Trophoblast cell (in vitro differentiated cells and primary cell): ENCODE measurements around the gene POU5F1.

ENCODE experiments used
- DNase-seq, 2 donors: peaks; one replicate each; pipeline ENCODE4 v3.0.0-alpha.2; 2016
- H2AFZ ChIP-seq: 2 replicates; pipeline ENCODE4 v1.6.1; 2013; ENCODE audit warnings: low read length, moderate library complexity, mild to moderate bottlenecking; ENCODE audit not compliant: insufficient read depth, poor library complexity
- H2AK5ac ChIP-seq: 2 replicates; pipeline ENCODE4 v1.6.1; 2013; ENCODE audit warnings: mild to moderate bottlenecking, low read length
- H2BK120ac ChIP-seq: 2 replicates; pipeline ENCODE4 v1.6.1; 2013; ENCODE audit warnings: low read length, mild to moderate bottlenecking, moderate library complexity; ENCODE audit not compliant: insufficient read depth, poor library complexity
- H2BK12ac ChIP-seq: 2 replicates; pipeline ENCODE4 v1.6.1; 2013; ENCODE audit warnings: mild to moderate bottlenecking, low read length, moderate library complexity
- H2BK5ac ChIP-seq: 2 replicates; pipeline ENCODE4 v1.6.1; 2013; ENCODE audit warnings: low read length, low read depth, moderate library complexity, mild to moderate bottlenecking; ENCODE audit not compliant: poor library complexity
- H3K14ac ChIP-seq: 2 replicates; pipeline ENCODE4 v1.6.1; 2013; ENCODE audit warnings: mild to moderate bottlenecking, low read length
- H3K18ac ChIP-seq: 2 replicates; pipeline ENCODE4 v1.6.1; 2013; ENCODE audit warnings: mild to moderate bottlenecking, low read length
- H3K23ac ChIP-seq: 2 replicates; pipeline ENCODE4 v1.6.1; 2013; ENCODE audit warnings: low read length
- H3K27ac ChIP-seq: 2 replicates; pipeline ENCODE4 v1.5.1; 2013; ENCODE audit warnings: low read depth, mild to moderate bottlenecking, inconsistent platforms, low read length, moderate library complexity
- H3K27me3 ChIP-seq: 2 replicates; pipeline ENCODE4 v1.6.1; 2013; ENCODE audit warnings: inconsistent platforms, mild to moderate bottlenecking, low read length, moderate library complexity; ENCODE audit not compliant: insufficient read depth
- H3K36me3 ChIP-seq, 2 experiments: 1 replicate in 1 of 2; 2 replicates in 1 of 2; pipeline ENCODE4 v1.6.1; 2013; ENCODE audit warnings: low read length in 2 of 2, mild to moderate bottlenecking in 2 of 2, moderate library complexity in 1 of 2; ENCODE audit not compliant: insufficient read depth in 2 of 2, control insufficient read depth in 1 of 2
- H3K4ac ChIP-seq: 2 replicates; pipeline ENCODE4 v1.6.1; 2013; ENCODE audit warnings: low read depth, mild to moderate bottlenecking, low read length, moderate library complexity
- H3K4me1 ChIP-seq, 2 experiments: 1 replicate in 1 of 2; 2 replicates in 1 of 2; pipeline ENCODE4 v1.6.1; 2013; ENCODE audit warnings: low read length in 2 of 2, mild to moderate bottlenecking in 2 of 2, moderate library complexity in 1 of 2; ENCODE audit not compliant: insufficient read depth in 2 of 2, control insufficient read depth in 1 of 2
- H3K4me2 ChIP-seq: 2 replicates; pipeline ENCODE4 v1.6.1; 2013; ENCODE audit warnings: inconsistent platforms, mild to moderate bottlenecking, low read length, moderate library complexity
- H3K4me3 ChIP-seq: 2 replicates; pipeline ENCODE4 v1.5.1; 2013; ENCODE audit warnings: mild to moderate bottlenecking, low read depth, low read length, inconsistent platforms
- H3K79me1 ChIP-seq: one replicate; pipeline ENCODE4 v1.6.1; 2013; ENCODE audit warnings: low read length
- H3K79me2 ChIP-seq: 2 replicates; pipeline ENCODE4 v1.6.1; 2013; ENCODE audit warnings: low read length, mild to moderate bottlenecking; ENCODE audit not compliant: control insufficient read depth, insufficient read depth, poor library complexity
- H3K9ac ChIP-seq: 2 replicates; pipeline ENCODE4 v1.6.1; 2013; ENCODE audit warnings: mild to moderate bottlenecking, low read length
- H3K9me3 ChIP-seq: 2 replicates; pipeline ENCODE4 v1.6.1; 2013; ENCODE audit warnings: low read depth, mild to moderate bottlenecking, control low read depth, inconsistent platforms, low read length; ENCODE audit not compliant: insufficient read depth
- H4K12ac ChIP-seq: 2 replicates; pipeline ENCODE4 v1.6.1; 2013; ENCODE audit warnings: low read depth, mild to moderate bottlenecking, low read length, moderate library complexity
- H4K8ac ChIP-seq: 2 replicates; pipeline ENCODE4 v1.6.1; 2013; ENCODE audit warnings: low read depth, mild to moderate bottlenecking, low read length, moderate library complexity
- H4K91ac ChIP-seq: one replicate; pipeline ENCODE4 v1.6.1; 2013; ENCODE audit warnings: low read depth, mild to moderate bottlenecking, low read length, moderate library complexity
- WGBS: extraction: QIAGEN DNeasy Blood & Tissue Kit; methylation state at CpG from one replicate; pipeline ENCODE4 v1.1.7; 2013; ENCODE audit warnings: missing lambda C conversion rate; ENCODE audit not compliant: insufficient read length, insufficient coverage; ENCODE audit errors: extremely low coverage; 5-methylcytosine and 5-hydroxymethylcytosine counted together

Gene POU5F1

GRCh38 chr6:31205638-31206037 lies 35.2 kb upstream of the POU5F1 start:
- H2AFZ ChIP-seq = no peak overlapping the region
- H3K4me2 ChIP-seq = no peak overlapping the region
- H4K91ac ChIP-seq = no peak overlapping the region
- no peak overlapping the region for H3K9ac ChIP-seq
- H3K4me1 ChIP-seq = peaks cover 2 to 7% of the 10 kb centered on the region in 2 experiments
- no peaks in the 10 kb centered on the region for H3K79me2 ChIP-seq
- H2BK5ac ChIP-seq = no peak overlapping the region
- H2AK5ac ChIP-seq = no peak overlapping the region
- H3K4me3 ChIP-seq = no peak overlapping the region
- H3K27me3 ChIP-seq = no peaks in the 10 kb centered on the region
- no peak overlapping the region for H3K4ac ChIP-seq
- H3K23ac ChIP-seq = no peak overlapping the region
- H3K18ac ChIP-seq = no peak overlapping the region
- DNase-seq = no peak
- H2BK12ac ChIP-seq = no peak overlapping the region
- no peaks in the 10 kb centered on the region for H3K79me1 ChIP-seq
- H3K27ac ChIP-seq = no peak overlapping the region
- no peak overlapping the region for H4K12ac ChIP-seq
- 100% methylated on average over 1 of the region's 2 CpGs for WGBS
- H3K14ac ChIP-seq = no peak overlapping the region
- no peak overlapping the region for H4K8ac ChIP-seq
- H3K9me3 ChIP-seq = no peaks in the 10 kb centered on the region
- H3K36me3 ChIP-seq = no peaks in the 10 kb centered on the region
- no peak overlapping the region for H2BK120ac ChIP-seq

- no peak overlapping the region for H4K91ac ChIP-seq
- H3K4ac ChIP-seq = no peak overlapping the region
- H4K12ac ChIP-seq = no peak overlapping the region
- H2AK5ac ChIP-seq = no peak overlapping the region
- no peak for DNase-seq
- no CpG with 5 or more reads among the region's 4 CpGs for WGBS
- no peak overlapping the region for H3K4me3 ChIP-seq
- H3K14ac ChIP-seq = no peak overlapping the region
- no peak overlapping the region for H3K27ac ChIP-seq
- H3K27me3 ChIP-seq = no peaks in the 10 kb centered on the region
- no peaks in the 10 kb centered on the region for H3K79me2 ChIP-seq
- no peaks in the 10 kb centered on the region for H3K79me1 ChIP-seq
- no peak overlapping the region for H2BK12ac ChIP-seq
- H3K23ac ChIP-seq = no peak overlapping the region
- H3K4me1 ChIP-seq = peaks cover 2 to 7% of the 10 kb centered on the region in 2 experiments
- H3K4me2 ChIP-seq = no peak overlapping the region
- H3K18ac ChIP-seq = no peak overlapping the region
- H3K36me3 ChIP-seq = no peaks in the 10 kb centered on the region
- no peak overlapping the region for H4K8ac ChIP-seq
- H3K9ac ChIP-seq = no peak overlapping the region
- H3K9me3 ChIP-seq = no peaks in the 10 kb centered on the region
- no peak overlapping the region for H2BK5ac ChIP-seq
- no peak overlapping the region for H2BK120ac ChIP-seq
- no peak overlapping the region for H2AFZ ChIP-seq
Observed at GRCh38 chr6:31204751-31205145, 34.3 kb upstream of the POU5F1 start.

GRCh38 chr6:31203345-31203979 lies 33.0 kb upstream of the POU5F1 start:
- Histone ChIP-seq H2AK5ac (no peak overlapping the region), H2BK5ac (no peak overlapping the region), H3K79me2 (no peaks in the 10 kb centered on the region), H3K18ac (no peak overlapping the region), H4K91ac (no peak overlapping the region), H2BK12ac (no peak overlapping the region), H3K27ac (no peak overlapping the region), H4K12ac (no peak overlapping the region), H4K8ac (no peak overlapping the region), H3K4me3 (no peak overlapping the region), H3K4ac (no peak overlapping the region), H3K4me2 (peak overlapping the region; percentile 10), H2AFZ (no peak overlapping the region), H3K27me3 (no peaks in the 10 kb centered on the region), H3K23ac (no peak overlapping the region), H3K4me1 (peaks cover 2 to 7% of the 10 kb centered on the region in 2 experiments), H2BK120ac (no peak overlapping the region), H3K14ac (no peak overlapping the region), H3K9me3 (no peaks in the 10 kb centered on the region), H3K36me3 (no peaks in the 10 kb centered on the region), H3K9ac (no peak overlapping the region), H3K79me1 (no peaks in the 10 kb centered on the region)
- peak; percentile 55 to 73 for DNase-seq
- no CpG with 5 or more reads among the region's 5 CpGs for WGBS

- Histone ChIP-seq H4K8ac (no peak overlapping the region), H3K4me2 (no peak overlapping the region), H2AK5ac (no peak overlapping the region), H2BK12ac (no peak overlapping the region), H2AFZ (no peak overlapping the region), H3K27ac (no peak overlapping the region), H2BK5ac (no peak overlapping the region), H3K79me1 (no peaks in the 10 kb centered on the region), H3K14ac (no peak overlapping the region), H4K91ac (no peak overlapping the region), H3K27me3 (no peaks in the 10 kb centered on the region), H2BK120ac (no peak overlapping the region), H3K4ac (no peak overlapping the region), H3K79me2 (no peaks in the 10 kb centered on the region), H3K4me3 (no peak overlapping the region), H4K12ac (no peak overlapping the region), H3K36me3 (no peaks in the 10 kb centered on the region), H3K9me3 (no peaks in the 10 kb centered on the region), H3K23ac (no peak overlapping the region), H3K9ac (no peak overlapping the region), H3K4me1 (peaks cover 2 to 7% of the 10 kb centered on the region in 2 experiments), H3K18ac (no peak overlapping the region)
- DNase-seq = no peak
- no CpG with 5 or more reads among the region's 11 CpGs for WGBS
Observed at GRCh38 chr6:31202259-31203166, 32.0 kb upstream of the POU5F1 start.
